ENCODE results near the gene ARPC5.

DNA sequence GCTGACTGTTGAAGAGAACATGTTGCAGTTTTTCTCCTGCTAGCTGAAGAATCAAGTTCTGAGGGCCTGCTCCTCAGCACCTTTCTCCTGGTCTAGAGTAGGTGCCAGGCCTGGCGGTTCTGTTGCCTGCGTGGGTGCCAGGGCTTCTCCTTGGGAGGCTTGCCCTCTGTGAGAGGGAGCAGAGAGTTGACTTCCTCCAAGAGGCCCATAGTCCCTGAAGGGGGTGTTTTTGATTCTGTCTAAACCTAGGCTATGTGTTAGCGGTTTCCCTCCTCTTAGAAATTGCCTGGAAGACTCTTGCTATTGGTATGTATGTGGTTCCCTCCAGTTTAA, 17.8 kb upstream of the ARPC5 start:
- TF ChIP-seq CTCF (conservative IDR thresholded peaks at IDR 0.05; ENCODE audit: low read length) (no peak), EZH2phosphoT487 (IDR thresholded peaks at IDR 0.05; ENCODE audit: borderline replicate concordance) (no peak)
